SHP77 (cell line): ENCODE measurements around the gene RING1.

Source experiments
- DNase-seq, 2 experiments: peaks; one replicate each; lab custom pipeline; 2025; lab: John Stamatoyannopoulos, UW

Gene RING1

GRCh38 chr6:33208091-33208967 is at the start of gene RING1:
Gene RING1 (plus strand): TSS chr6:33208500. CDS start chr6:33208823, 323 bp downstream.
- DNase-seq = peak; percentile 47 to 65

GRCh38 chr6:33160096-33160495 is 48.2 kb upstream of the RING1 start:
- DNase-seq = no peak

GRCh38 chr6:33160728-33161344 is 47.5 kb upstream of the RING1 start:
- no peak for DNase-seq

- DNase-seq = peak; percentile 33 to 49
Measured at GRCh38 chr6:33161354-33162331, 46.7 kb upstream of the RING1 start.

GRCh38 chr6:33163540-33163939 is 44.8 kb upstream of the RING1 start:
- DNase-seq = no peak

- DNase-seq = no peak
Measured at GRCh38 chr6:33164176-33164575, 44.1 kb upstream of the RING1 start.

GRCh38 chr6:33164665-33165373 is 43.5 kb upstream of the RING1 start:
- no peak for DNase-seq

GRCh38 chr6:33165581-33166258 is 42.6 kb upstream of the RING1 start:
- no peak for DNase-seq

GRCh38 chr6:33166363-33166762 is 41.9 kb upstream of the RING1 start:
- no peak for DNase-seq

- DNase-seq = no peak
Measured at GRCh38 chr6:33166811-33167210, 41.5 kb upstream of the RING1 start.

GRCh38 chr6:33167374-33168283 is 40.7 kb upstream of the RING1 start:
- no peak for DNase-seq

- DNase-seq = no peak
Measured at GRCh38 chr6:33168284-33168601, 40.1 kb upstream of the RING1 start.

GRCh38 chr6:33168639-33169038 is 39.7 kb upstream of the RING1 start:
- no peak for DNase-seq

- DNase-seq = no peak
Measured at GRCh38 chr6:33169291-33170175, 38.8 kb upstream of the RING1 start.

- no peak for DNase-seq
Measured at GRCh38 chr6:33170176-33171015, 37.9 kb upstream of the RING1 start.

- DNase-seq = no peak
Measured at GRCh38 chr6:33171016-33171879, 37.1 kb upstream of the RING1 start.
